Sigmoid colon (tissue), 4 donors: ENCODE data around the gene ARHGAP15.

Experiments used
- CTCF ChIP-seq, 4 experiments: fragments of 450-650 bp in 3 of 4; fragments of 200-600 bp in 1 of 4; IDR thresholded peaks; one replicate each; pipeline ENCODE4 v1.5.1; 2016 to 2019; ENCODE audit warnings: antibody characterized with exemption in 4 of 4, mild to moderate bottlenecking in 3 of 4, moderate library complexity in 2 of 4
- POLR2AphosphoS5 ChIP-seq, 4 donors: sonication (generic); formaldehyde crosslinking; IDR thresholded peaks; one replicate each; pipeline ENCODE4 v1.6.1; 2017; ENCODE audit warnings: antibody characterized with exemption in 4 of 4

DNA sequence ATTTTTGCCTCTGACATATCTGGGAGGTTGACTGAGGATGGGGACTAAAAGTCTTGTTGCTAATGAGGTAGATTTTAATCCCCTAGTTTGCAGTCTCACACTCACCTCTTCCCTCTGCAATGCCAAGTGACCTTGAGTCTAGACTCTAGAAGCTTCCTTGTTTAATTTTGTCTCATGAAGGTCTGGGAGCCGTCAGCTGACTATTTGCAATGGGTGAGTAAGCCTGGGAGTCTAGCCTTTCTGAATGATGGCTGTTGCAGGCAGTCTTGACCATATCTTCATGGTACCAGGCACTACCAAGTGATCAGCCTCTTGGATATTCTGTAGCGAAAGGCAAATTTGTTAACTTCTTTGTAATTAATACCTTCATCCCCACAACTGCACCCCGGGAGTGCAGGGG is 61.2 kb downstream of the ARHGAP15 start:
- TF ChIP-seq POLR2AphosphoS5 (IDR thresholded peaks at IDR 0.05) (no peak), CTCF (IDR thresholded peaks at IDR 0.05) (no peak)
